PC-9 (cell line): ENCODE data around the gene ZC3H14. TPM values are rescaled to one million over a fixed set of nuclear protein-coding genes. Genes with fewer than 3 reads are reported as not detected.

Experiments
- BruUV-seq: library from RNA; stranded (reverse); fragments of 400-500 nt; replicated peaks from 2 replicates; lab custom pipeline; 2021; lab: Mats Ljungman, UMichigan
- CTCF ChIA-PET: fragments of 300-600 bp; sonication (Branson Sonifier 250); formaldehyde crosslinking; loops from one replicate; lab custom pipeline; 2022; ENCODE audit warnings: antibody characterized with exemption; lab: Charles Lee
- POLR2A ChIA-PET: fragments of 300-600 bp; sonication (Branson Sonifier 250); formaldehyde crosslinking; loops from one replicate; lab custom pipeline; 2022; ENCODE audit warnings: antibody characterized with exemption; ENCODE audit not compliant: unreplicated experiment; lab: Charles Lee
- DNase-seq, 2 experiments: peaks; one replicate each; pipeline versions ENCODE4 v3.0.0 to v3.0.0-alpha.2; 2015 to 2022; ENCODE audit warnings: mixed read lengths in 1 of 2
- H2AFZ ChIP-seq: fragments of 200-600 bp; sonication (generic); 2 replicates; pipeline ENCODE4 v1.8.1; 2017; ENCODE audit warnings: antibody characterized with exemption
- H3F3A ChIP-seq: fragments of 200-600 bp; sonication (generic); 2 replicates; pipeline ENCODE4 v1.8.1; 2017; ENCODE audit warnings: antibody characterized with exemption, mild to moderate bottlenecking, low read depth; ENCODE audit not compliant: insufficient read depth
- H3K27ac ChIP-seq: fragments of 200-600 bp; sonication (generic); 2 replicates; pipeline ENCODE4 v1.6.1; 2016; ENCODE audit warnings: mixed run types
- H3K27me3 ChIP-seq: fragments of 200-600 bp; sonication (generic); 2 replicates; pipeline ENCODE4 v1.6.1; 2016; ENCODE audit warnings: low read depth, mixed run types; ENCODE audit not compliant: insufficient read depth
- H3K36me3 ChIP-seq: fragments of 200-600 bp; sonication (generic); 2 replicates; pipeline ENCODE4 v1.6.1; 2016; ENCODE audit warnings: low read depth, mixed run types
- H3K4me1 ChIP-seq: fragments of 200-600 bp; sonication (generic); replicated peaks from 2 replicates; pipeline ENCODE4 v1.6.1; 2016; ENCODE audit warnings: mixed run types; ENCODE audit not compliant: insufficient read depth
- H3K4me2 ChIP-seq: fragments of 200-600 bp; sonication (generic); 2 replicates; pipeline ENCODE4 v1.6.1; 2017; ENCODE audit warnings: mixed run types
- H3K4me3 ChIP-seq: fragments of 200-600 bp; sonication (generic); 2 replicates; pipeline ENCODE4 v1.6.1; 2016; ENCODE audit warnings: mixed run types
- H3K79me2 ChIP-seq: fragments of 200-600 bp; sonication (generic); 2 replicates; pipeline ENCODE4 v1.6.1; 2017; ENCODE audit warnings: low read depth, mixed run types
- H3K9me2 ChIP-seq: fragments of 200-600 bp; sonication (generic); 2 replicates; pipeline ENCODE4 v1.8.1; 2017; ENCODE audit warnings: mild to moderate bottlenecking; ENCODE audit not compliant: insufficient read depth
- H3K9me3 ChIP-seq: fragments of 200-600 bp; sonication (generic); 2 replicates; pipeline ENCODE4 v1.8.1; 2016; ENCODE audit warnings: low read depth; ENCODE audit not compliant: insufficient read depth
- H4K20me1 ChIP-seq: fragments of 200-600 bp; sonication (generic); 2 replicates; pipeline ENCODE4 v1.8.1; 2017; ENCODE audit not compliant: insufficient read depth
- CTCF ChIP-seq: fragments of 200-600 bp; sonication (generic); conservative IDR thresholded peaks from 2 replicates; pipeline ENCODE4 v1.6.1; 2017; ENCODE audit warnings: mixed run types, antibody characterized with exemption, mild to moderate bottlenecking, moderate library complexity
- EZH2 ChIP-seq: fragments of 200-600 bp; sonication (generic); IDR thresholded peaks from 2 replicates; pipeline ENCODE4 v1.8.0; 2017; ENCODE audit warnings: antibody characterized with exemption, low read depth
- intact Hi-C: fragments of 100-400 bp; cut with micrococcal nuclease; formaldehyde crosslinking; loops from one replicate; pipeline ENCODE4 v1.10.0; 2022; ENCODE audit not compliant: unreplicated experiment
- total RNA-seq: library from RNA; stranded (reverse); gene quantifications from 2 replicates; pipeline ENCODE4 v1.2.3, GENCODE V29; 2021

The ZC3H14 gene
- total RNA-seq, 1 experiment from 2014 or later, result 20.2 TPM

- H3K36me3 ChIP-seq, result no peaks in the 10 kb centered on the region
- POLR2A ChIA-PET, result no interaction called here
These were observed 6.3 kb upstream of the ZC3H14 start for GRCh38 chr14:88556581-88556980.

DNA sequence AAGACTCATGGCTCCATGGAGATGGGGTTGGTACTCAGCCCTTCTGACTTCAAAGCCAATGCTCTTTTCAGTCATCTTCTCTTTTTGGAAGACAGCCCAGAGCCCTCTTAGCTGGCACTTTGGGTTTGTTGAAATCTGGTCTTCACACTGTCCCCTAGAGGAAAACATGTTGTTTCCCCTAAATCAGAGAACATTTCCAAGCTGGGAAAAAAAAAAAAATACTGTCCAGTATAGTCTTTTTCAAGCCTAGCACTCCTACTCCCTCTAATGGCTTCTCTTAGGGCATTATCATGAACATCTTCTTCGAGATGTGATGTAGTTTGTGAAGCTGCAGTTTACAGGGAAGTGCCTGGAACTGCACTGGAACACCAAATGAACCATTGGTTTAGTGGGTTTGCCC, 3.0 kb upstream of the ZC3H14 start:
- Histone ChIP-seq H4K20me1 (no peaks in the 10 kb centered on the region), H3K9me2 (no peaks in the 10 kb centered on the region), H3K36me3 (no peaks in the 10 kb centered on the region), H3K4me2 (no peak overlapping the region), H3K4me3 (no peak overlapping the region), H3K79me2 (peaks cover 15% of the 10 kb centered on the region), H3F3A (peaks cover 6% of the 10 kb centered on the region; the same call in 1 of the 2 replicates), H3K27me3 (no peaks in the 10 kb centered on the region), H3K27ac (no peak overlapping the region), H3K4me1 (peaks cover 16% of the 10 kb centered on the region; the same call in 1 of the 2 replicates), H2AFZ (no peak overlapping the region), H3K9me3 (no peaks in the 10 kb centered on the region)
- DNase-seq, result peak in 1 of 2 experiments; percentile 40
- ChIA-PET CTCF (no interaction called here), POLR2A (no interaction called here)
- TF ChIP-seq EZH2, result no peak
- TF ChIP-seq CTCF, result peak; percentile 33; the same call in 1 of the 2 replicates
- BruUV-seq, result no TSS peak
- intact Hi-C loops, result loop anchor here (5.0 kb wide), 1 partner anchor 68 kb away; no protein-coding TSS in a partner anchor

More at GRCh38 chr14:88556581-88556980, 6.3 kb upstream of the ZC3H14 start:
- Histone ChIP-seq H3K4me2 (no peak overlapping the region), H3K27ac (no peak overlapping the region), H3K9me2 (no peaks in the 10 kb centered on the region), H3K9me3 (no peaks in the 10 kb centered on the region), H3K79me2 (peaks cover 20% of the 10 kb centered on the region), H4K20me1 (no peaks in the 10 kb centered on the region), H3K27me3 (no peaks in the 10 kb centered on the region), H2AFZ (no peak overlapping the region), H3K4me1 (peaks cover 17% of the 10 kb centered on the region), H3K4me3 (no peak overlapping the region), H3F3A (peaks cover 6% of the 10 kb centered on the region; the same call in 1 of the 2 replicates)
- intact Hi-C loops, result no loop called here
- TF ChIP-seq EZH2, result no peak
- no peak for TF ChIP-seq CTCF
- DNase-seq, result no peak
- CTCF ChIA-PET, result no interaction called here
- no TSS peak for BruUV-seq

- no peaks in the 10 kb centered on the region for H3K9me2 ChIP-seq
- BruUV-seq, result TSS peak; percentile 95
- H3K9me3 ChIP-seq, result no peaks in the 10 kb centered on the region
- H3K4me3 ChIP-seq, result peak overlapping the region; percentile 69
- no peak for DNase-seq
- no peaks in the 10 kb centered on the region for H3F3A ChIP-seq
- POLR2A ChIA-PET, result no interaction called here
- H3K27ac ChIP-seq, result no peak overlapping the region
- CTCF ChIA-PET, result no interaction called here
- intact Hi-C loops, result loop anchor here (5.0 kb wide), 1 partner anchor 70 kb away; no protein-coding TSS in a partner anchor
- no peaks in the 10 kb centered on the region; the same call in 1 of the 2 replicates for H3K36me3 ChIP-seq
- peak overlapping the region; percentile 89 for H3K4me2 ChIP-seq
- peaks cover 22% of the 10 kb centered on the region for H3K79me2 ChIP-seq
- no peak for TF ChIP-seq EZH2
- no peak for TF ChIP-seq CTCF
- H4K20me1 ChIP-seq, result no peaks in the 10 kb centered on the region
- peak overlapping the region; percentile 95 for H2AFZ ChIP-seq
- H3K4me1 ChIP-seq, result peaks cover 16% of the 10 kb centered on the region; the same call in 1 of the 2 replicates
- no peaks in the 10 kb centered on the region for H3K27me3 ChIP-seq
These were observed 356 bp upstream of the ZC3H14 start for GRCh38 chr14:88562532-88562830.
